Measurements from ENCODE around the gene RPL12.

- TF ChIP-seq, protein P1, sequence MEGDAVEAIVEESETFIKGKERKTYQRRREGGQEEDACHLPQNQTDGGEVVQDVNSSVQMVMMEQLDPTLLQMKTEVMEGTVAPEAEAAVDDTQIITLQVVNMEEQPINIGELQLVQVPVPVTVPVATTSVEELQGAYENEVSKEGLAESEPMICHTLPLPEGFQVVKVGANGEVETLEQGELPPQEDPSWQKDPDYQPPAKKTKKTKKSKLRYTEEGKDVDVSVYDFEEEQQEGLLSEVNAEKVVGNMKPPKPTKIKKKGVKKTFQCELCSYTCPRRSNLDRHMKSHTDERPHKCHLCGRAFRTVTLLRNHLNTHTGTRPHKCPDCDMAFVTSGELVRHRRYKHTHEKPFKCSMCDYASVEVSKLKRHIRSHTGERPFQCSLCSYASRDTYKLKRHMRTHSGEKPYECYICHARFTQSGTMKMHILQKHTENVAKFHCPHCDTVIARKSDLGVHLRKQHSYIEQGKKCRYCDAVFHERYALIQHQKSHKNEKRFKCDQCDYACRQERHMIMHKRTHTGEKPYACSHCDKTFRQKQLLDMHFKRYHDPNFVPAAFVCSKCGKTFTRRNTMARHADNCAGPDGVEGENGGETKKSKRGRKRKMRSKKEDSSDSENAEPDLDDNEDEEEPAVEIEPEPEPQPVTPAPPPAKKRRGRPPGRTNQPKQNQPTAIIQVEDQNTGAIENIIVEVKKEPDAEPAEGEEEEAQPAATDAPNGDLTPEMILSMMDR (IDR thresholded peaks at IDR 0.05) = no peak
- TF ChIP-seq POLR2A (IDR thresholded peaks at IDR 0.05) = no peak
These were observed 47.6 kb downstream of the RPL12 start for GRCh38 chr9:127403507-127404192.

Data from Peyer's patch (tissue), 4 donors.